Caco-2 (cell line): ENCODE measurements around the gene SEC24A. TPM values are rescaled to one million over a fixed set of nuclear protein-coding genes. Genes with fewer than 3 reads are reported as not detected.

Source experiments
- BruUV-seq: library from RNA; stranded (reverse); fragments of 400-500 nt; replicated peaks from 2 replicates; lab custom pipeline; 2021; lab: Mats Ljungman, UMichigan
- CTCF ChIA-PET: fragments of 300-600 bp; sonication (Branson Sonifier 250); formaldehyde crosslinking; loops from one replicate; lab custom pipeline; 2022; ENCODE audit warnings: antibody characterized with exemption; lab: Charles Lee
- POLR2A ChIA-PET: fragments of 300-600 bp; sonication (Branson Sonifier 250); formaldehyde crosslinking; loops from one replicate; lab custom pipeline; 2022; ENCODE audit warnings: antibody characterized with exemption; lab: Charles Lee
- DNase-seq, 2 experiments: peaks; one replicate each; pipeline versions ENCODE4 v3.0.0 to v3.0.0-alpha.2; 2020 to 2022
- H3K27me3 ChIP-seq: replicated peaks from 2 replicates; pipeline ENCODE4 v1.6.0; 2011; ENCODE audit warnings: low read length; ENCODE audit not compliant: control insufficient read depth, insufficient read depth
- H3K36me3 ChIP-seq: 2 replicates; pipeline ENCODE4 v1.5.1; 2011; ENCODE audit warnings: low read length; ENCODE audit not compliant: control insufficient read depth, insufficient read depth
- H3K4me1 ChIP-seq: fragments of 250-450 bp; sonication (Bioruptor Pico); 2 replicates; pipeline ENCODE4 v1.5.1; 2020; ENCODE audit warnings: mild to moderate bottlenecking
- H3K4me3 ChIP-seq: 2 replicates; pipeline ENCODE4 v1.5.1; 2011; ENCODE audit warnings: low read depth, mild to moderate bottlenecking, control low read depth, low read length
- H3K9me3 ChIP-seq: fragments of 250-450 bp; sonication (Bioruptor Pico); 2 replicates; pipeline ENCODE4 v1.5.1; 2020; ENCODE audit warnings: mild to moderate bottlenecking, moderate library complexity
- H3K27ac Mint-ChIP-seq: one replicate; pipeline ENCODE4 v1.8.0; 2022; ENCODE audit warnings: mixed read lengths; ENCODE audit not compliant: unreplicated experiment
- H3K27me3 Mint-ChIP-seq: one replicate; pipeline ENCODE4 v1.8.0; 2022; ENCODE audit warnings: mixed read lengths; ENCODE audit not compliant: insufficient read depth, unreplicated experiment
- H3K36me3 Mint-ChIP-seq: one replicate; pipeline ENCODE4 v1.8.0; 2022; ENCODE audit warnings: mild to moderate bottlenecking, mixed read lengths; ENCODE audit not compliant: insufficient read depth, unreplicated experiment
- H3K4me1 Mint-ChIP-seq: one replicate; pipeline ENCODE4 v1.8.0; 2022; ENCODE audit warnings: low read depth, mixed read lengths; ENCODE audit not compliant: unreplicated experiment
- H3K4me3 Mint-ChIP-seq: one replicate; pipeline ENCODE4 v1.8.0; 2022; ENCODE audit warnings: mild to moderate bottlenecking, moderate library complexity, mixed read lengths; ENCODE audit not compliant: unreplicated experiment
- H3K9me3 Mint-ChIP-seq: one replicate; pipeline ENCODE4 v1.8.0; 2022; ENCODE audit warnings: mixed read lengths; ENCODE audit not compliant: unreplicated experiment
- CTCF ChIP-seq, 2 experiments: fragments of 200-600 bp in 1 of 2; IDR thresholded peaks; 1 replicate in 1 of 2; 2 replicates in 1 of 2; pipeline versions ENCODE4 v1.5.1 to v1.8.0; 2011 to 2022; ENCODE audit warnings: antibody characterized with exemption in 1 of 2, control low read depth in 1 of 2, inconsistent platforms in 1 of 2, low read depth in 1 of 2, low read length in 1 of 2, mild to moderate bottlenecking in 1 of 2, moderate library complexity in 1 of 2; ENCODE audit not compliant: insufficient read depth in 1 of 2, severe bottlenecking in 1 of 2, unreplicated experiment in 1 of 2
- intact Hi-C: fragments of 100-400 bp; cut with micrococcal nuclease; formaldehyde crosslinking; loops from one replicate; pipeline ENCODE4 v1.10.0; 2022; ENCODE audit not compliant: unreplicated experiment
- total RNA-seq: library from RNA; stranded (reverse); gene quantifications from 2 replicates; pipeline ENCODE4 v1.2.3, GENCODE V29; 2022

Gene SEC24A
- total RNA-seq, 1 experiment from 2014 or later: 47.4 TPM

- H3K27me3 Mint-ChIP-seq: no peaks in the 10 kb centered on the region
- ChIA-PET POLR2A (no interaction called here), CTCF (interaction anchor here (0.6 kb wide), 1 partner anchor 26 kb away, joined by 3 read pairs; no protein-coding TSS in a partner anchor)
- peaks cover 37% of the 10 kb centered on the region for H3K36me3 Mint-ChIP-seq
- H3K36me3 ChIP-seq: peaks cover 2% of the 10 kb centered on the region; the same call in 1 of the 2 replicates
- H3K4me1 ChIP-seq: no peaks in the 10 kb centered on the region; the same call in 1 of the 2 replicates
- intact Hi-C loops: no loop called here
- DNase-seq: no peak
- H3K27me3 ChIP-seq: no peaks in the 10 kb centered on the region
- no peaks in the 10 kb centered on the region for H3K4me1 Mint-ChIP-seq
- BruUV-seq: no TSS peak
- no peak overlapping the region for H3K27ac Mint-ChIP-seq
- H3K9me3 ChIP-seq: no peaks in the 10 kb centered on the region
- no peak overlapping the region for H3K4me3 Mint-ChIP-seq
- H3K9me3 Mint-ChIP-seq: no peaks in the 10 kb centered on the region
- no peak overlapping the region for H3K4me3 ChIP-seq
- TF ChIP-seq CTCF (IDR thresholded peaks at IDR 0.05; ENCODE audit: insufficient read depth in 1 of 2, low read depth in 1 of 2, low read length in 1 of 2, severe bottlenecking in 1 of 2, unreplicated experiment in 1 of 2): no peak
These were observed 2.9 kb downstream of the SEC24A start for GRCh38 chr5:134651531-134651930.

GRCh38 chr5:134656690-134657089, 8.1 kb downstream of the SEC24A start:
- no peak overlapping the region for H3K4me3 Mint-ChIP-seq

GRCh38 chr5:134659456-134659855, 10.9 kb downstream of the SEC24A start:
- CTCF ChIA-PET: interaction anchor here (0.7 kb wide), 1 partner anchor 15 kb away, joined by 3 read pairs; no protein-coding TSS in a partner anchor
- BruUV-seq: no TSS peak
- Histone ChIP-seq H3K9me3 (no peaks in the 10 kb centered on the region), H3K27me3 (no peaks in the 10 kb centered on the region), H3K36me3 (peaks cover 3% of the 10 kb centered on the region; the same call in 1 of the 2 replicates), H3K4me1 (peaks cover 13% of the 10 kb centered on the region), H3K4me3 (no peak overlapping the region)
- no peaks in the 10 kb centered on the region for H3K4me1 Mint-ChIP-seq
- POLR2A ChIA-PET: interaction anchor here (0.6 kb wide), 1 partner anchor 26 kb away, joined by 3 read pairs; no protein-coding TSS in a partner anchor
- H3K27ac Mint-ChIP-seq: no peak overlapping the region
- DNase-seq: no peak
- intact Hi-C loops: no loop called here
- no peak overlapping the region for H3K4me3 Mint-ChIP-seq
- no peak for TF ChIP-seq CTCF (IDR thresholded peaks at IDR 0.05; ENCODE audit: insufficient read depth in 1 of 2, low read depth in 1 of 2, low read length in 1 of 2, severe bottlenecking in 1 of 2, unreplicated experiment in 1 of 2)
- no peaks in the 10 kb centered on the region for H3K27me3 Mint-ChIP-seq
- no peaks in the 10 kb centered on the region for H3K9me3 Mint-ChIP-seq
- peaks cover 69% of the 10 kb centered on the region for H3K36me3 Mint-ChIP-seq

More at GRCh38 chr5:134656690-134657089, 8.1 kb downstream of the SEC24A start:
- H3K9me3 ChIP-seq: no peaks in the 10 kb centered on the region
- no TSS peak for BruUV-seq
- H3K27ac Mint-ChIP-seq: no peak overlapping the region
- intact Hi-C loops: no loop called here
- no peaks in the 10 kb centered on the region for H3K9me3 Mint-ChIP-seq
- ChIA-PET CTCF (no interaction called here), POLR2A (interaction anchor here (0.6 kb wide), 1 partner anchor 658 kb away, joined by 6 read pairs; no protein-coding TSS in a partner anchor)
- peaks cover 4% of the 10 kb centered on the region; the same call in 1 of the 2 replicates for H3K4me1 ChIP-seq
- H3K36me3 ChIP-seq: peaks cover 5% of the 10 kb centered on the region; the same call in 1 of the 2 replicates
- TF ChIP-seq CTCF (IDR thresholded peaks at IDR 0.05; ENCODE audit: insufficient read depth in 1 of 2, low read depth in 1 of 2, low read length in 1 of 2, severe bottlenecking in 1 of 2, unreplicated experiment in 1 of 2): no peak
- no peaks in the 10 kb centered on the region for H3K4me1 Mint-ChIP-seq
- peaks cover 54% of the 10 kb centered on the region for H3K36me3 Mint-ChIP-seq
- no peaks in the 10 kb centered on the region for H3K27me3 Mint-ChIP-seq
- no peaks in the 10 kb centered on the region for H3K27me3 ChIP-seq
- no peak overlapping the region for H3K4me3 ChIP-seq
- DNase-seq: no peak
